ENCODE results near the gene SNX33.
"Not testable (repeated sequence)": the region's sequence is repeated elsewhere in the genome, so short reads cannot be mapped to it uniquely, and the experiment has no call there.

Gene SNX33

DNA sequence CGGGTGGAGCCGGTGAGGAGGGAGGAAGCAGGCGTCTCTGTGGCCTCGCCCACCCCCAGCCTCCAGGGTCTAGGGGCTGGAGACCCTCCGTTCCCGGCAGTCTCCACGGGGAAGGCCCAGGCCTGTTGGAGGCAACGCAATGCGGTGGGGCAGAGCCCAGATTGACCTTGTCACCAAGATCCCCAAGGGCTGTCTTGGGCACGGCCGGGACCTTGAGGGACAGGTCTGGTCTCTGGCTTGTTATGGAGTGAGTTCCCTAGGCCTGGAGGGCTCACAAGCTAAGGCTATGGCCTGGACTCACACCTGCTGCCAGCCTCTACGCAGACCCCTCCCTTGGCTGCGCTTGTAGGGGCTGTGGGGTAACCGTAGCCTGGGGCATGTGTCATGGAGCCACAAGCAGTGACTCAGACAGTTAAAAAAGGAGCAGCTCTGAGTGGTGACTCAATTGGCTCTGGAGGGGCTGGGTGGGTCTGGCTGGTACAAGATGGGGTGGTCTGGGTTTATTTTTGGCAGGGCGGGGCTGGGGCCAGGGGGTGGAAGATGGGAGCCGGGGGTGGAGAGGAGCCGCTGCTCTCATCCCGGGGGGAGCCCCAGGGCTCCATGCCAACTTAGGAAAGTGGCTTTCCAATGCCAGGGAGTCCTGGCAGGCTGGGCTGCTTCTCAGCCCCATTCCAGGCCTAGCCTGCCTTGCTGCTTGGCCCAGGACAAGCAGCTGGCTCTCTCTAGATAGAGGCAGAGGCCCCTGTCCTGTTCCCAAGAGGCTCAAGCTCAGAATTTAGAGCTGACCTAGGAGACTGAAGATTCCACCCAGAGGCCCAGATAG is 55.9 kb downstream of the SNX33 start:
- DNase-seq, result not testable (repeated sequence)

DNA sequence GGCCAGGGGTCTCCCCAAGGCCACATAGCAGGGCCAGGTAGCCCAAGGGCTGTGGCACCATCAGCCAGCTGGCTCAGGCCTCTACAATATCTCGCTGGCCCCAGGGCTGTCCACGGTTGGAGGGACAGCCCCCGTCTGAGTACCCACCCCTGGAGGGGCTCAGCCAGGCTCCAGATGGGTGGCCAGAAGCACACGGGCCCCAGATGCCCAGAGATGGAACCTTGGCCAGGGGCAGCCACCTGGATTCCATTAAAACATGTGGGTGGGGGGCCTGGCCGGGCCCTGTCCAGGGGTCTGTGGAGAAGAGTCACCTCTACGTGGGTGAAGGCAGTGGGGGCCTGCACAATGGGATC is 56.5 kb downstream of the SNX33 start:
- DNase-seq, result no peak

DNA sequence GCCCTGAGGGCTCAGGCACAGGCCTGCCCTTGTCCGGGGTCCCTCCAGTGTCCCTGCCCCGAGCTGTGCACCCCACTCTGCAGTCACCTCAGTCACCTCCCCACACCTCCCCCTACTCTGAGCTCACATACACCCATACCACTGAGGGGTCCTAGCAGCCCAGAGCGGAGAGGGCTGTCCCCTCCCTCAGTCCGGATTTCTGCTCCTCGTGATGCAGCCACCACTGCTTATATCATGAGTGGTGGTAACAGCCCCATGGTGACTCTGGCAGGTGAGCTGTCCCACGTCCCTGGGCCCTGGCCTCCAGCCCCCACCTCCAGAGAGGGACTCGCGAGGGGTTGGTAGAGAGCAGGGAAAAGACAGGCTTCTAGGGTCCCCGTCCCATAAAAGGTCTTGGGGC is 56.9 kb downstream of the SNX33 start:
- DNase-seq, result no peak

DNA sequence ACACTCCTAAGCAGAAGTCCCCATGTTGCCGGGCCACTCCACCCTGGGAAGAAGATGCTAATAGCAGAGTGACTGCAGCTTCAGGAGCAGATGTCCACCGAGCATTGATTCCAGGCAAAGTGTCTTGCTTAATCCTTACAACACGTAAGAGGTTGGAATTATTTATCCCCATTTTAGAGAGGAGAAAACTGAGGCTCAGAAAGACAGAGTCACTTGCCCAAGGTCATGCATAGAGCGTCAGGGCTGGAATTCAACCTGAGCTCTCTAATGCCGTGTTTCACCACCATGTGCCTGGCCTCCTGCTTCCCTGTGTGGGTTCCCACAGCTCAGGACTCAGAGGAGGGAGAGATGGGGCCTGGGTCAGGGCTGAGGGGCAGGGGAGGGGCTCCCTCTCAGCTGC is 57.7 kb downstream of the SNX33 start:
- not testable (repeated sequence) for DNase-seq

DNA sequence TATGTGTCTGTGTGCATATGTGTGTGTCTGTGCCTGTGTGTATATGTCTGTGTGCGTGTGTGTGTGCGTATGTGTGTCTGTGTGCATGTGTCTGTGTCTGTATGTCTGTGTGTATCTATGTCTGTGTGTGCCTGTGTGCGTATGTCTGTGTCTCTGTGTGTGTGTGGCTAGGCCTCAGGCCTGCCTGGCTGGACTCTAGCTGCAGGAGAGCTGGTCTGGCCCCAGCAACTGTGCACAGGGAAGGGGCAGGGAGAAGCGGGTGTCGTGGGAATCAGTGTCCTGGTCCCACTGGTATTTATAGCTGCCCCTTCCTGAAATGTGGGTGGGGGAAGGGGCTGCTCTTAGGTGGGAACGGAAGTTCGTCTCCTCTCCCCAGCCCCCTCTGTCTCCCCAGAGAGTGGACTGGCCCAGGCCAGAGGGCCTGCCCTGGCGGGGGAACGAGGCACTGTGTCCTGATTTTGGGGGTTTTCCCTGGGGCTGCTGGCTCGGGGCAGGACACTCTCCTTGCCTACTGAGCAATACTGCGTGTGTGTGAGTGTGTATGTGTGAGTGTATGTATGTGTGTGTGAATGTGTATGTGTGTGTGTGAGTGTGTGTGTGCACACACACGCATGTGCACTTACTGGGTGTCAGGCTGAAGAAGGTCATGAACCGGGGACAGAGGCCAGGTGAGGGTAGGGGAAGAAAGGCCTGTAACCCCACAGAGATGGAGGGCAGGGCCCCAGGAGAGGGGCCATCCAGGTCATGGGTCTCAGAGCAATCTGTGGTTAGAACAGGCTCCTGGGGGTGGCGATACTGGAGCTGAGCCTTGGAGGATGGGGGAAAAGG is 58.4 kb downstream of the SNX33 start:
- DNase-seq, result no peak

DNA sequence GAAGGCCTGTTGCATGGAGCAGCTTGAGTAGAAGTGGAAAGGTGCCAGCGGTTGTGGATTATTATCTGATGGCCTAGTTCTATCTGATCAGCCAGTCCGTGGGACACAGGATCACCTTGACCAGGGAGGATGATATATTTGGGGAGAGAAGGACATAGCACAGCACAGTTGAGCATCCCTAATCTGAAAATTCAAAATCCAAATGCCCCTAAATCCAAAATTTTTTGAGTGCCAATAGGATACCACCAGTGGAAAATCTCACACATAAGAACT is 58.9 kb downstream of the SNX33 start:
- DNase-seq, result no peak

DNA sequence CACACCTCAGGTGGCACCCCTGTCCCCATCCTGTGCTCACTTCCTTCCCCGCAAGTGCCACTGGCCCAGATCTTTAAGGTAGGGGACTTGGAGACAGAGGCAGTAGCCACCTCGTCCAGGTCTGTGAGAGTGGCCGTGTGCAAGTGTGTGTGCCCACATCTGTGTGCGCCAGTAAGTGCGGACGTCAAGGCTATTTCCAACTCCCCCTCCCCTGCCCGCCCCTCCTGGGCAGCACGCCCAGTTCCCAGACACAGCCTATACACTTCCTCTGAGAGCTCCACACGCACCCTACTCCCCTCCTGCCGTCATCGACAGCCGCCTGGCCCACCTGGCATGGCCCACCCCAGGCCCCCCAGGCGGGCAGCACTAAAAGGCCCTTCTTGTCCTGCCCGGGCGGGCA is 61.7 kb downstream of the SNX33 start:
- DNase-seq, result not testable (repeated sequence)

DNA sequence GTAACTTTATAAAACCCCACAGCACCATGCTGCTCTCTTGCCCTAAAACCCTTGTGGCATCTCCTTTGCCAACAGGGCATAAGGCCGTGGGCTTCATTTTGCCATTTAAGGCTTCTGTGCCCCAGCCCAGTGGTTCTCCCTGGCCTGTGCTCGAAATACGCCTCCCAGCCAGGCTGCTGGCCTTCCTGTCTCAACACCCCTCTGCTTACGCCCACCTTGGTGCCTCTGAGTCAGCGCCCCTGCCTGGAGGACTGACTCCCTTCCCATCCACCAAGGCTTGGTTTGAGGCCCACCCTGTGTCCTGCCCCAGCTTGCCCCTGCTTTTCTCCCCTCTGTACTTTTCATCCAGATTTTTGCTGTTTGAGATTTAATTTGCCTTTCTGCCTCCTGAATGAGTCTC is 63.2 kb downstream of the SNX33 start:
- DNase-seq, result not testable (repeated sequence)

DNA sequence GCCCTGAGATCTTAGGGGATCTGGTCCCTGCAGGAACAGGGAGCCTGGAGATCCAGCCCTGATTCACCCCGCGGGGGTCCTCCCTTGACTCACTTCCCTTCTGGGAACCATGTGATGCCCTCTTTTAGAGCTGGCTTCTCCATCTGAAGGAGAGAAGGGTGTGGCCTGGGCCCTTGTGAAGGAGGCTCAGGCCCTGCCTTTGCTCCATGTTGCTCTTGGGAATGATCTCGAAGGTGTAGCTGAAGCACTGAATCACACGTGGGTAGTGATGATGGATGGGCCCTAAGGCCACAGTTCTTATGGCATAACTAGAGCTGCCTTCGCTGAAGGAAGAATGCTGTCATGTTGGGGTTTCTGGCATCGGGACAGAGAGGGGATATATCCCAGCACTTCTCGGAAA is 63.8 kb downstream of the SNX33 start:
- DNase-seq, result not testable (repeated sequence)

Data from T-helper 2 cell (primary cell).